ENCODE results near the gene DYNC1LI2. TPM values are rescaled to one million over a fixed set of nuclear protein-coding genes. Genes with fewer than 3 reads are reported as not detected.

The DYNC1LI2 gene
- total and polyA plus RNA-seq, 9 of the 15 experiments (the other 6 are each of a cell fraction or from before 2014, with no cell fraction given) = 5.1 to 48.9 (median 38.2) TPM

DNA sequence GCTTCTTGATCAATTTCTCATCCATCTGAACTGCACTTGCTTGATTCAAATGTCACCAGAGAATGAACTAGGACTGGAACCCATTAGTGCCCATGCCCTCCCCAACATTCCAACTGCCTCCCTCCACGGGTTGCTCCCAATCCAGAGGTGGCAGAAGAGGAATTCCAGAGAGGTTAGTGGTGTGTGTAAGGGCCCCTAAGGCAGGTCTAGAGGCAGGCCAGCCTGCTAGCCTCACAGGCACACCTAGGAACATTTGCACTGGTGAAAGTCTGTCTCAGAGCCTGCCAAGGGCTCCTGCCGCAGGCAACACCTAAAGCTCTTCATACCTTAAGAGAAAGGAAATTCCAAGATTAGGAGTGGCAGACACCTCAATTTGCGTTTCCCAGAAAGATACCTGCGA, 33.6 kb downstream of the DYNC1LI2 start:
- Histone ChIP-seq H3K79me2 (ENCODE audit: control insufficient read depth, insufficient read depth, low read length) (no peaks in the 10 kb centered on the region), H4K20me1 (replicated peaks; ENCODE audit: control insufficient read depth, insufficient read depth, low read length) (no peaks in the 10 kb centered on the region), H3K4me1 (replicated peaks in 1 of 2; ENCODE audit: control insufficient read depth in 2 of 2, insufficient read depth in 2 of 2, low read length in 2 of 2) (no peaks in the 10 kb centered on the region), H3K4me3 (no peak overlapping the region), H3K36me3 (ENCODE audit: control insufficient read depth, insufficient read depth, low read length) (peaks cover 24% of the 10 kb centered on the region), H3K9me3 (replicated peaks; ENCODE audit: control insufficient read depth, insufficient read depth, low read depth, low read length) (no peaks in the 10 kb centered on the region), H3K27me3 (ENCODE audit: control insufficient read depth in 2 of 2, insufficient read depth in 2 of 2, low read length in 2 of 2) (no peaks in the 10 kb centered on the region), H3K4me2 (ENCODE audit: insufficient read depth, low read length) (no peak overlapping the region), H3K9me1 (ENCODE audit: control insufficient read depth, insufficient read depth, low read length) (no peaks in the 10 kb centered on the region), H3K27ac (ENCODE audit: extremely low read depth, low read depth, low read length) (no peak overlapping the region), H3K9ac (ENCODE audit: insufficient read depth in 1 of 2, low read depth in 2 of 2, low read length in 2 of 2) (no peak overlapping the region), H2AFZ (ENCODE audit: low read depth, low read length) (no peak overlapping the region)
- BruUV-seq (replicated peaks) = no TSS peak
- FAIRE-seq (no peak), DNase-seq (ENCODE audit: extremely low read depth in 1 of 4, low spot score in 3 of 4) (no peak), ATAC-seq (no peak)
- in situ Hi-C loops (cut with MboI) = no loop called here
- TF ChIP-seq ELF4 (CRISPR knock-in tag; IDR thresholded peaks at IDR 0.05) (no peak), TFAM (CRISPR knock-in tag; conservative IDR thresholded peaks at IDR 0.05) (no peak), CXXC5 (CRISPR knock-in tag; IDR thresholded peaks at IDR 0.05) (no peak), TGIF2 (CRISPR knock-in tag; IDR thresholded peaks at IDR 0.05) (no peak)
- 65% methylated on average over 4 of the region's 4 CpGs for WGBS (ENCODE audit: insufficient coverage, low coverage, missing lambda C conversion rate)
- ChIA-PET POLR2A (interaction anchor here (1.4 kb wide), 1 partner anchor 14 kb away, joined by 4 read pairs; no protein-coding TSS in a partner anchor), CTCF (ENCODE audit: low intra/inter-chr PET ratio) (no interaction called here)
- intact Hi-C loops (cut with micrococcal nuclease) = loop anchor here (2.0 kb wide), 1 partner anchor 149 kb away; no protein-coding TSS in a partner anchor

DNA sequence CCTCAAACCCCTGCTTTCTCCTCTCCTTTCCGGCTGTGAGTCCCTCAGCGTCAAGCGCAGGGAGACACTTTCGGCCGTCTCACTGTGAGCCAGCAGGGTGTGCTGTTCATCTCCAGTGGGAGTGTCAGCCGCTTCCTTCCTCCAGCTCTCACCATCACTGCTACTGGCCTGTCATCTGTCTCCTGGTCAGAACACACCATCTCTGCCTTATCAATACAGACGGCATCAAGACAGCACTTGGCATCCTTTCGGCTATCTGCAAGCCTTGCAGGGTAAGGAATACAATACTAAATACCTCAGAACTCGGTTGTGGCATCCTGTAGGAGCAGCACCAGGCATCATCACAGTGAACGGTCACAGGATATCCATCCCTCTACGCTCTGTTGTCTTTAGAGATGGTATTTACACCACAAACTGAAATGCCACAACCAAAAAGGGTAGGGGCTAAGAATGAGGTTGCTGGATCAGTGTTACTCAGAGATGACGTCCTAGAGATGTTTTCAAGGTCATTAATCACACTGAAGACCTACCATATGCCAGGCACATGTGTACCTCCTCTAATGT, 34.2 kb downstream of the DYNC1LI2 start:
- peak; percentile 72 for FAIRE-seq
- POLR2A ChIA-PET = interaction anchor here (0.6 to 1.4 kb wide), 6 partner anchors 9 to 114 kb away, joined by 3 to 6 read pairs (median 3); no protein-coding TSS in a partner anchor
- TF ChIP-seq FOXK2 (conservative IDR thresholded peaks at IDR 0.05 in 1 of 2, IDR thresholded peaks at IDR 0.05 in 1 of 2; ENCODE audit: low read depth in 2 of 2) (no peak), SMC3 (conservative IDR thresholded peaks at IDR 0.05; ENCODE audit: insufficient read depth, low read depth, low read length) (peak; percentile 46), CTBP1 (IDR thresholded peaks at IDR 0.05; ENCODE audit: borderline replicate concordance) (peak; percentile 57; the same call in 1 of the 2 replicates), POLR2AphosphoS2 (IDR thresholded peaks at IDR 0.05; ENCODE audit: low read length) (peak; percentile 91), RCOR1 (IDR thresholded peaks at IDR 0.05; ENCODE audit: borderline replicate concordance in 1 of 2, low read depth in 2 of 2, low read length in 2 of 2) (peak in 1 of 2 experiments; percentile 49; a peak in 1 of 4 replicates), POLR2A (conservative IDR thresholded peaks at IDR 0.05) (peak; percentile 61), CREM (IDR thresholded peaks at IDR 0.05; ENCODE audit: low read depth) (peak; percentile 45; the same call in 1 of the 2 replicates), ZNF140 (CRISPR knock-in tag; IDR thresholded peaks at IDR 0.05) (no peak), MYNN (IDR thresholded peaks at IDR 0.05) (0 out of 2 replicates have a peak, but pooled peaks have one; percentile 30), MYNN (CRISPR knock-in tag; IDR thresholded peaks at IDR 0.05) (no peak)
- TF ChIP-seq, protein P1, sequence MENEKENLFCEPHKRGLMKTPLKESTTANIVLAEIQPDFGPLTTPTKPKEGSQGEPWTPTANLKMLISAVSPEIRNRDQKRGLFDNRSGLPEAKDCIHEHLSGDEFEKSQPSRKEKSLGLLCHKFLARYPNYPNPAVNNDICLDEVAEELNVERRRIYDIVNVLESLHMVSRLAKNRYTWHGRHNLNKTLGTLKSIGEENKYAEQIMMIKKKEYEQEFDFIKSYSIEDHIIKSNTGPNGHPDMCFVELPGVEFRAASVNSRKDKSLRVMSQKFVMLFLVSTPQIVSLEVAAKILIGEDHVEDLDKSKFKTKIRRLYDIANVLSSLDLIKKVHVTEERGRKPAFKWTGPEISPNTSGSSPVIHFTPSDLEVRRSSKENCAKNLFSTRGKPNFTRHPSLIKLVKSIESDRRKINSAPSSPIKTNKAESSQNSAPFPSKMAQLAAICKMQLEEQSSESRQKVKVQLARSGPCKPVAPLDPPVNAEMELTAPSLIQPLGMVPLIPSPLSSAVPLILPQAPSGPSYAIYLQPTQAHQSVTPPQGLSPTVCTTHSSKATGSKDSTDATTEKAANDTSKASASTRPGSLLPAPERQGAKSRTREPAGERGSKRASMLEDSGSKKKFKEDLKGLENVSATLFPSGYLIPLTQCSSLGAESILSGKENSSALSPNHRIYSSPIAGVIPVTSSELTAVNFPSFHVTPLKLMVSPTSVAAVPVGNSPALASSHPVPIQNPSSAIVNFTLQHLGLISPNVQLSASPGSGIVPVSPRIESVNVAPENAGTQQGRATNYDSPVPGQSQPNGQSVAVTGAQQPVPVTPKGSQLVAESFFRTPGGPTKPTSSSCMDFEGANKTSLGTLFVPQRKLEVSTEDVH (IDR thresholded peaks at IDR 0.05; ENCODE audit: low read depth, partially characterized antibody) = peak; percentile 51

More for the DNA sequence above, 34.2 kb downstream of the DYNC1LI2 start:
- Histone ChIP-seq H3K27me3 (ENCODE audit: control insufficient read depth in 2 of 2, insufficient read depth in 2 of 2, low read length in 2 of 2) (no peaks in the 10 kb centered on the region), H3K36me3 (ENCODE audit: control insufficient read depth, insufficient read depth, low read length) (peaks cover 18% of the 10 kb centered on the region; the same call in 2 of the 3 replicates), H3K9me1 (ENCODE audit: control insufficient read depth, insufficient read depth, low read length) (no peaks in the 10 kb centered on the region), H3K9me3 (replicated peaks; ENCODE audit: control insufficient read depth, insufficient read depth, low read depth, low read length) (no peaks in the 10 kb centered on the region), H3K4me1 (replicated peaks in 1 of 2; ENCODE audit: control insufficient read depth in 2 of 2, insufficient read depth in 2 of 2, low read length in 2 of 2) (no peaks in the 10 kb centered on the region), H2AFZ (ENCODE audit: low read depth, low read length) (no peak overlapping the region), H3K4me3 (no peak overlapping the region), H4K20me1 (replicated peaks; ENCODE audit: control insufficient read depth, insufficient read depth, low read length) (no peaks in the 10 kb centered on the region), H3K79me2 (ENCODE audit: control insufficient read depth, insufficient read depth, low read length) (no peaks in the 10 kb centered on the region), H3K4me2 (ENCODE audit: insufficient read depth, low read length) (no peak overlapping the region), H3K9ac (ENCODE audit: insufficient read depth in 1 of 2, low read depth in 2 of 2, low read length in 2 of 2) (no peak overlapping the region), H3K27ac (ENCODE audit: extremely low read depth, low read depth, low read length) (no peak overlapping the region)
- intact Hi-C loops (cut with micrococcal nuclease) (loop anchor here (2.0 kb wide), 1 partner anchor 150 kb away; no protein-coding TSS in a partner anchor), in situ Hi-C loops (cut with MboI) (no loop called here)
- CTCF ChIA-PET (ENCODE audit: low intra/inter-chr PET ratio) = interaction anchor here (1.0 kb wide), 1 partner anchor 150 kb away, joined by 3 read pairs; no protein-coding TSS in a partner anchor
- ATAC-seq (peak; percentile 97), DNase-seq (ENCODE audit: extremely low read depth in 1 of 4, low spot score in 3 of 4) (peak; percentile 42 to 74 (median 62))
- no TSS peak for BruUV-seq (replicated peaks)
- WGBS (ENCODE audit: insufficient coverage, low coverage, missing lambda C conversion rate) = 35% methylated on average over 12 of the region's 12 CpGs

Data from K562 (cell line).